NCI-H1694 (cell line): ENCODE measurements around the gene OR2V2.

Experiments used
- DNase-seq: peaks from one replicate; lab custom pipeline; 2025; lab: John Stamatoyannopoulos, UW

OR2V2 gene

DNA sequence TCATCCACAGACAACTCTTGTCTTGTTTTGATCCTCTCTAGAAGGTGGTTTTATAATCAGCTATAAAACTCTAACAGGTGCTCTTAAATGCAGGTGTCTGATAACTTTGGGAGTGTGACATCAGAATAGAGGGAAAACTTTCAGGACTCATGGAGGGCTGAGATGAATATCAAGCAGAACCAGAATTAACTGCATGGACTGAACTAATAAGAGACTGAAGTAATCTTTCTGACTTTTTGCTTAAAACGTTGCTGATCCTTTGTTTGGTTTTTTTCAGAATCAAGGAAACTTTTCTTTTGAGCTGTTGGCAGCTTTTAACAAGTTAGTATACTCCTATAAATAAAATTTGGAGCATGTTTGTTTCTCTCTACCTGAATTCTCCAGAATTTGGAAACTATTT lies 2.3 kb upstream of the OR2V2 start:
- no peak for DNase-seq

GRCh38 chr5:181149355-181149754 lies 2.0 kb downstream of the OR2V2 start:
- DNase-seq: no peak

DNA sequence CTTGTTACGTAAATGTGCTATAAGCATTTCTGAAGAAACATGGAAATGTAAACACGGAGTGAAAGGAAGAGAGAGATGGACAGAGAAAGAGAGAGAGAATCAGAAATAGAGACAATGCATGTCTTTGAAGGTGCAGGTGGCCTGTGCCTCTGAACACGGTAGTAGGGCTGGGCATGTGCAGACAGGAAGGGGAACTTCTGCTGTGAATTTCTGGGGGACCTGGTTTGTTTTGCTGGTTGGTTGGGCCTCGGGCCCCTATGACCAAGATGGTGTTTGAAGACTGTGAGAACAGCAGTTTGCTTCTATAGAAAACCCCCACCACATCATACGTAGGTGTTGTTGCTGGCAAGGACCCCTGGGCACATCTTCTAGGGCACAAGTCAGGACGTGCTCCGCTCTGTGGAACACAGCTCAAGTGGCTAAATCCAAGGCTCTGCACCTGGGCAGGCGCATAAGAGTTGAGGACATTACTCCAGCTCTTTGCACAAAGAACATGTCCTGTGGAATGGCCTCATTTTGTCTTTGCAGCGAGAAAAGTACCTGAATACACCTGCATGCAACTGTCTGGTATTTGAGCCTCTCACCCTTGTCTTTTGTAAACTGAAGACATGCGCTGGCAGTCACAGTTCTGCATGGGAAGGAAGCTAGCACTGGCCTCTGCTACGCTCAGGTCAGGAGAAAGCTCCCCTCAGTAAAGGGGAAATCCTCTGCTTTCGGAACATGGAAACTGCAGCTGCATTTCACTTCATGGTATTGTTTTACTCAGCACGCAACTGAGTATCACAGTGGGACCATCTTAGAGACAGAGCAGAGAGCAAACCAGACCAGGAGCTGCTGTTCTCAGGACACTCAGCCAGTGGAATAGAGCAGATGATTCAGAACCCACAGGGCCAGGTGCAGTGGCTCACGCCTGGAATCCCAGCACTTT lies 2.7 kb downstream of the OR2V2 start:
- no peak for DNase-seq

DNA sequence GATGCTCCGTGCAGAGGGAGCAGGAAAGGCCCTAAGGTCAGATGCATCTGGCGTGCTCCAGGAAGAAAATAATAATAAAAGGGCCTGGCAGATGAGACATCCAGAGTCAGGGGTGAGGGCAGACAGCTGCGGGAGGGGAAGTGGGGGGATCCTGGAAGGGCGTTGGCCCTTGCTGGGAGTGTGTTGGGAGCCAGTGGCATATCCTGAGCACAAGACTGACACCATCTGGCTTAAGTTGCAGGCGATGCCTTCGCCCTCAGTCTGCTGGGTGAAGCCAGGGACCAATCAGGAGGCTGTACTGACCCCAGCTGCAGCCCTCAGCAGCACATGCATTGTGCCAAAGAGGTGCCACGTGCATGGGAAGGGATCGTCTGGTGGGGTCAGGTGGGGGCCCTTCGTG lies 3.8 kb downstream of the OR2V2 start:
- no peak for DNase-seq

DNA sequence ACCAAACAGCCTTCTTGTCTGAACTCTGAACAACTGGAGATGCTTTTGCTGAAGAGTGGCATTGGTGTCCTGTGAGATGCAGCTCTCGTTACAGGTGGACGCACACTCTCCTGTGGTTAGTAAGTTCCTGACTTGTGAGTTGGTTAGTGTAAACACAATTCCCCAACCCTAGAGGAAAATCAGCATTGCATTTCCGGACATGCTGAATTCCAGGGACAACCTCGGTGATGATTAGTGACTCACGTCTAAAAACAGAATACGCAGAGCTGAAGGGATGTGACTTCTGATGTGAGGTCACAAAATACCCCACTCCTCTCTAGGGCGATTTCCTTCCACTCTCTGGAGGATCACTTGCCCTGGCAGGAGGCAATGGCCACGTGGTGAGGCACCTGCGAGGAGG lies 5.0 kb downstream of the OR2V2 start:
- no peak for DNase-seq

- DNase-seq: no peak
Observed at GRCh38 chr5:181153814-181154213, 6.4 kb downstream of the OR2V2 start.

GRCh38 chr5:181156758-181157157 lies 9.4 kb downstream of the OR2V2 start:
- DNase-seq: no peak

- DNase-seq: no peak
Observed at GRCh38 chr5:181158869-181159268, 11.5 kb downstream of the OR2V2 start.

DNA sequence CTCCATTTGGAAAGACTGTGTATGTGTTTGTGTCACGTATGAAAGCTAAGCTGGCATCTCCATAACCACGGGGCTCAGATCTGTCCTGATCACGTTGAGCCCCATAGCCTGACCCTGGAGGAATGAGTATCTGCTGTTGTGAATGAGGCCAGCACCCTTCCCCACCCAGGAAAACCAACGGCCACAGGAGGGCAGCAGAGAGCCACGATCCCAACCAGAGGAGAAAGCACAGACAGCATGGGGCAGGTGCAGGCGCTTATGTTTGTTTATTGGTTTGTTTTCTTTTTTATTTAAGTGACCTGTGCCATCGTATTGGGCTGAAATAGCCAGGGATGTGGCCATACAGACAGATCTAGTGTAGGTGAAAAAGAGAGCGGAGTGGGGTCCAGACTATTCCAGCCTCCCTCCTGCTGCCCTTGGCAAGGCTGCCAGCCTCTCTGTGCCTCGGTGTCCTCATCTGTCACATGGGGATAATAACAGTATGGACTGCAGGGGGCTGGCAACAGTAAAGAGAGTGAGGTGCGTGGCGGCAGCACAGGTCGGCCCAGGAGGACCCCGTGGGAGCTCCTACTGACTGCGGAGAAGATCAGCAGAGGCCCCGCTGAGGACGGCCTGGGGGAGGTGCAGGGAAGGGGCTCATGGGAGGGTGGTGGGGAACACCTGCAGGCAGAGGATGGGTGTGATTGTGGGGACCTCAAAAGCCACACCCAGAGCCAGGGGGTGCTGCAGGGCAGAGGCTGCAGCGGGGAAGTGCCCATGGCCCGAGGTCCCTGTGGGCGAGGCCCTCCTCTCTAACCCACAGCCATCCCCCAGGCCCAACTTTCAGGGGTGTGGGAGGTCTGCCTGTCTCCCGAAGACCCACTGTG lies 12.1 kb downstream of the OR2V2 start:
- peak; percentile 72 for DNase-seq

DNA sequence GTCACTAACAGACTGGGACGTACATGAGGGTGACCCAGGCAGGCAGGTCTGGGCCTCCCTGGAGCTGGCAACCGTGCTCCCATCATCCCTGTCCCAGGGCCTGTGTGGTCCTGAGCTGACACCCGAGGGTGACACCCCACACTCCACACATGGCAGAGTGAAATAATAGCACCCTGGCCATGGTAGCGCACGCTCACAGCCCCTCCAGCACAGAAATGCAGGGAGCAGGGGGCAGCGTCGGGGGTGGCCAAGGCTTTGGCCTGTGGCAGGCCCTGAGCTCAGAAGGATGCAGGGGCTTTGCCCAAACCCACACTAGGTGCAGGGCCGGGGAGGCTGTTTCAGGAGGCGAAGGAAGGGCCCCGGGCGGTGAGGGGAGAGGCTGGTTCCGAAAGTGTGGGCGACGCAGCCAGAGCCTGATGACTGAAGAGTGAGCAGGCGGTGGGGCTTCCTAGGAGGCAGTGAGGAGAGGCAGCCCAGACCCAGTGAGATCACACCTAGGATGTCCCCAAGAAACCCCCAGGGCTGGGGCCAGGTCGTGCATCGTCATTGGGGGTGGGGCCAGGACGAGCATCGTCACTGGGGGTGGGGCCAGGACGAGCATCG lies 12.9 kb downstream of the OR2V2 start:
- no peak for DNase-seq

GRCh38 chr5:181160755-181161533 lies 13.6 kb downstream of the OR2V2 start:
- peak; percentile 10 for DNase-seq

DNA sequence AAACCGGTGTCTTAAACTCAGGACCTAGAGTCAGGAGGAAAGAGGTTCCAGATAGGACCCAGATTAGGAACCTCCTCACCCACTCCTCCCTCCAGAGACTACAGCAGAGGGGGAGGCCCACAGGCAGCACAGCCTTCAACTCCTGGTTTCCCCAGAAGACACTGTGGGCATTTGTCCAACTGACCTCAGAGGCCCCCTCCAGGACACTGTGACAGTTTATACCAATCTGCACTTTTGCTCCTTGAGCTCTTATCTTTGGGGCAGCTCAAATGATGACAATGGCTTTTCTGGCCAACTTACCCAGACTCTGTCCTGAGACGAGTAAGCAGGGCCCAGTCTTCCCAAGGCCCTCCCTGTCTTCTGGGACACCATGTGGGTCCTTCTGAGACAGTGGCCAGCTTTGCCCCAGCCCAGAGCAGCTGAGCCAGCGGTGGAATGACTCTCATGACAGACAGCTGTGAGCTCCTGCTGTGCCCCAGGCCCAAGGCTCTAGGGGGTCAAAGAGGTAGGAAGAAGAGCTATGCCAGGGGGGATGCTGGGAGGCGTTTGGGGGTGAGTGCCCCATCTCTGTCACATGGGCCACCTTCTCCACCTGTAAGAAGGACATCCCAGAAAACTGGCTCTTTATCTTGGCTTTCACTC lies 14.3 kb downstream of the OR2V2 start:
- DNase-seq: no peak

DNA sequence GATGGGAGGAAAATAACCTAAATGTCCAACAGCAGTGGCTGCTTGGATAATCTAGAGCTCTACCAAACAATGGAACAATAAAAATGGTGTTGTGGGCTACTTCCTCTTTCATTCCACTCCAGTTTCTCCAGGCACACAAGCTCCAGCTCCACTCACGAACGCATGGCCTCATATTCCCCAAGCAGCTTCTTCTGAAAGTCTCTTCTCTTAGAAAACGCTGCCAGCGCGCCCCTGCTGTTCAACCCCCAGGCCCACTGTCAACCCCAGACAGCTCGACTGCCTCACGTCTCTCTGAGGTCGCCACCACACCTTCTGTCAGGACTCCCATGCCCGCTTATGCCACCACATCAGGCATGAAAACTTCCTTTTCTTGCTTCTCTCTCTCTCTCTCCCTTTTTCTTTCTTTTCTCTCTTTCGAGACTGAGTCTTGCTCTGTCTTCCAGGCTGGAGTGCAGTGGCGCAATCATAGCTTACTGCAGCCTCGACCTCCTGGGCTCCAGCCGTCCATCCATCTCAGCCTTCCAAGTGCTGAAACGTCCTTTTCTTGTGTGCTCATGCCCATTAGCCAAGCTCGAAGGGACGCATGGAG lies 16.2 kb downstream of the OR2V2 start:
- no peak for DNase-seq

GRCh38 chr5:181164076-181164952 lies 16.9 kb downstream of the OR2V2 start:
- DNase-seq: no peak

DNA sequence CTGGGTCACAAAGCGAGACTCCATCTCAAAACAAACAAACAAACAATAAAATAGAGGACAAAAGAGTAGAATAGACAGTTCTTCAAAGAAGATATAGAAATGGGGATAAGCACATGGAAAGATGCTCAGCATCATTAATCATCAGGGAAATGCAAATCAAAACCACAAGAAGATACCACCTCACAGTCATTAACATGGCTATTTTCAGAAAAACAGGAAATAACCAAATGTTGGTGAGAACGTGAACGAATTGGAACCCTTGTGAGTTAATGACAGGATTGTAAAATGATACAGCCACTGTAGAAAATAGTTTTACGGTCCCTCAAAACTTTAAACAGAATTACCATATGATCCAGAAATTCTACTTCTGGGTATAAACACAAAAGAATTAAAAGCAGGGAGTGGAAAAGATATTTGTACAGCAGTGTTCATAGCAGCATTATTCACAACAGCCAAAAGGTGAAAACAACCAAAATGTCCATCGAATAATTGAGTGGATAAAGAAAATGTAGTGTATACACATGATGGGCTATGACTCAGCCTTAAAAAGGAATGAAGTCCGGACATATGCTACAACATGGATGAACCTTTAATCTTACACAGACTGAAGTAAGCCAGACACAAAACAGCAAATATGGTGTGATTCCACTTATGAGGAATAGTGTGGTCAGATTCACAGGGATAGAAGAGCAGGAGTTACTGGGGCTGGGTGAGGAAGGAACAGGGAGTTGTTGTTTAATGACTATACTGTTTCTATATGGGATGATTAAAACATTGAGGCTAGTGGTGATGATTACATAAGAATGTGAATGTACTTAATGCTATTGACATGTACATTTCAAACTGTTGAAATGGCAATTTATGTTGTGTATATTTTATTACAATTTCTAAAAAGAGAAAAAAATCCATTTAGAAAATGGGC lies 19.7 kb downstream of the OR2V2 start:
- no peak for DNase-seq

DNA sequence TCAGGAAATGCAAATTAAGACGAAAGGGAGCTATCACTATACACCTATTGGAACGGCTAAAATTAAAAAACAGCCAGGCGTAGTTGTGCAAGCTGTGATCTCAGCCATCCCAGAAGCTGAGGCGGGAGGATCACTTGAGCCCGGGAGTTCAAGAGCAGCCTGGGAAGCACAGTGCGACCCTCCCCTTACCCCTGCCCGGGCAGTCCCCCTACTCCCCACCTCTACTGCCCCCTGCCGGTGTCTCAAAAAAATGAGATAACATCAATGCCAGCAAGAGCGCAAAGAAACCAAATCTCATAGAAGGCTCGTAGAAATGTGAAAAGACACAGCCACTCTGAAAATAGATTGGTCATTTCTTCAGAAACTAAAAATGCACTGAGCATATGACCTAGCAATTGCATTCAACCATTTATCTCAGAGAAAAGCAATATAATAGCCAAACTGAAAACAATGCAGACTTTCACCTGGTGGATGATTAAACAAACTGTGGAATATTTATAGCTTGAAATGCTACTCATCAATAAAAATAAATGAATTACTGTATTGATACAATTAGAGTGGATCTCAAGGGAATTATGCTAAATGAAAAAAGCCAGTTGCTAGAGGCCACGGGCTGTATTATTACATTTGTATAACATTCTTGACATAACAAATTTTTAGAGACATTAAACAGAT lies 20.6 kb downstream of the OR2V2 start:
- DNase-seq: peak; percentile 40

GRCh38 chr5:181168595-181169118 lies 21.3 kb downstream of the OR2V2 start:
- no peak for DNase-seq
